GOT3 (cell line): ENCODE results near the gene SORCS3.
"Not testable (repeated sequence)": the region's sequence is repeated elsewhere in the genome, so short reads cannot be mapped to it uniquely, and the experiment has no call there.

Experiments used
- DNase-seq: peaks from one replicate; lab custom pipeline; 2025; ENCODE audit warnings: mixed read lengths; lab: John Stamatoyannopoulos, UW

Gene SORCS3

GRCh38 chr10:104690959-104691358, 49.9 kb downstream of the SORCS3 start:
- DNase-seq = no peak

GRCh38 chr10:104694074-104694473, 53.0 kb downstream of the SORCS3 start:
- DNase-seq = no peak

GRCh38 chr10:104703262-104703661, 62.2 kb downstream of the SORCS3 start:
- DNase-seq = not testable (repeated sequence)

GRCh38 chr10:104706886-104707285, 65.8 kb downstream of the SORCS3 start:
- DNase-seq = no peak

- no peak for DNase-seq
Measured at GRCh38 chr10:104707602-104708459, 66.7 kb downstream of the SORCS3 start.

GRCh38 chr10:104711302-104711721, 70.2 kb downstream of the SORCS3 start:
- DNase-seq = no peak

GRCh38 chr10:104730593-104730992, 89.5 kb downstream of the SORCS3 start:
- not testable (repeated sequence) for DNase-seq

GRCh38 chr10:104731192-104731591, 90.1 kb downstream of the SORCS3 start:
- no peak for DNase-seq

GRCh38 chr10:104732222-104732621, 91.1 kb downstream of the SORCS3 start:
- no peak for DNase-seq

GRCh38 chr10:104734433-104734832, 93.3 kb downstream of the SORCS3 start:
- no peak for DNase-seq

GRCh38 chr10:104735036-104735756, 94.1 kb downstream of the SORCS3 start:
- DNase-seq = no peak

GRCh38 chr10:104735757-104736391, 94.8 kb downstream of the SORCS3 start:
- DNase-seq = no peak

GRCh38 chr10:104741127-104741526, 100.0 kb downstream of the SORCS3 start:
- DNase-seq = no peak

GRCh38 chr10:104744052-104744451, 103.0 kb downstream of the SORCS3 start:
- no peak for DNase-seq

- DNase-seq = no peak
Measured at GRCh38 chr10:104750291-104750690, 109.2 kb downstream of the SORCS3 start.

- DNase-seq = no peak
Measured at GRCh38 chr10:104762793-104763192, 121.7 kb downstream of the SORCS3 start.

GRCh38 chr10:104766341-104766740, 125.3 kb downstream of the SORCS3 start:
- DNase-seq = no peak

GRCh38 chr10:104767282-104767681, 126.2 kb downstream of the SORCS3 start:
- no peak for DNase-seq

GRCh38 chr10:104767745-104768144, 126.7 kb downstream of the SORCS3 start:
- no peak for DNase-seq

- no peak for DNase-seq
Measured at GRCh38 chr10:104773105-104773504, 132.0 kb downstream of the SORCS3 start.

GRCh38 chr10:104774234-104774633, 133.1 kb downstream of the SORCS3 start:
- DNase-seq = no peak

GRCh38 chr10:104777086-104777799, 136.2 kb downstream of the SORCS3 start:
- no peak for DNase-seq
